Stimulated activated CD4-positive, alpha-beta T cell treated with anti-CD3 and anti-CD28 coated beads, Interleukin-1b, Interleukin-23, amount 100 ng/mL, for 48 hours (primary cell): ENCODE measurements around the gene NEURL1.

ENCODE experiments used
- DNase-seq: peaks from one replicate; pipeline ENCODE4 v3.0.0-alpha.2; 2020

NEURL1 gene

GRCh38 chr10:103493362-103493915, at the start of gene NEURL1:
Gene NEURL1, plus strand, starts transcription at chr10:103493705. Its CDS starts 683 bp downstream, at chr10:103494388.
- DNase-seq = peak; percentile 10

- DNase-seq = no peak
Measured at GRCh38 chr10:103444478-103444877, 49.0 kb upstream of the NEURL1 start.

GRCh38 chr10:103445366-103445765, 48.1 kb upstream of the NEURL1 start:
- no peak for DNase-seq

- no peak for DNase-seq
Measured at GRCh38 chr10:103445767-103446567, 47.5 kb upstream of the NEURL1 start.

GRCh38 chr10:103447187-103447586, 46.3 kb upstream of the NEURL1 start:
- no peak for DNase-seq

DNA sequence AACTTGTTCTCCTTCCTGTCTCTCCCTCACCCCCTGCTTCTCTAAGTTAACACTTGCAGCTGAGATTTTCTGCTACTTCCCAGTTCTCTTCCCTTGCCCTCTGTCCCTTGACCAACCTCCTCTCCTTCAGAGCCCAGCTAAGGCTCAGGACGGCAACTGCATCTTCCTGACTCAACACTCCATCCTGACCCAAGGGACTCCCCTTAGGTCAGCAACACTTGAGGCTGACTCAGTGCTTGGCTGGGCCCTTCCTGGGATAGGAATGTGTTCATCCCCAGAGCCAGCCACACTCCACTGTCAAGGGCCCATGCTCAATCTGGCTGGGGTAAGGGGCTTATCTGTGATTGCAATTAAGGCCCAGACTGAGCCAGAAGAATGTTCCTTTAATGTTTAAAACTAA, 44.8 kb upstream of the NEURL1 start:
- DNase-seq = no peak

- DNase-seq = no peak
Measured at GRCh38 chr10:103449208-103450144, 44.0 kb upstream of the NEURL1 start.

- DNase-seq = no peak
Measured at GRCh38 chr10:103450201-103450695, 43.3 kb upstream of the NEURL1 start.

DNA sequence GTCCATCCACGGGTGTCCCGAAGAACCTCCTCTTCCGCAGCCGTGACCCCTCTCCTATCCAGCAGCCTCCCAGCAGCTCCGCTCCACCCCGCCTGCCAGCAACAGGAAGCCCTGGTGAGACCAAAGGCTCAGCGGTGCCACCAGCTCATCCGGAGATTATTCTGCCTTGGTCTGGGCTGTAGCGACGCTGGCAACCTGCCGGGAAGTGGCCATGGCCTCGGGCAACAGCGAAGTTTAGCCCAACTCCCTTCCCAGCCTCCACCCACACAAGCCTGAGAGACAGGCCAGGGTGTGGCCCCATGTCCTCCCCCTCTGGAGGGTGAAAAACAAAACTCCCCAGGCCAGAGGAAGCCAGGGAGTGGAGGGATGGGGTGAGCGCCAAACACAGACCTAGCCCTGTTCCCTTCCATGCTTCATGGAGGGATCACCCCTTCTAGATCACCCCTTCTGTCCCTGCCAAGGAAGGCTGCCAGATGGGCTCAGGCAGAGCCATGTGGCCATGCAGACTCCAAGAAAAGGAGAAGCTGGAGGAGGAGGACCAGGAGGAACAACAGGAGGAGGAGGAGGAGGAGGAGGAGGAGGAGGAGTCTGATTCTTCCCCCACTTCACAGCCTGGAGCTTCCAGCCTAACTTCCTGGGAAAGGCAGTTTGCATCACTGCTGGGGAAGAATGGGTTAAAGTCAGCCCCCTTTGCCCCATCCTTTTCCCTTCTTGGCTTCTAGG, 42.3 kb upstream of the NEURL1 start:
- peak; percentile 49 for DNase-seq

- DNase-seq = peak; percentile 53
Measured at GRCh38 chr10:103451831-103452505, 41.5 kb upstream of the NEURL1 start, which contains the start of gene CALHM2. Gene CALHM2, minus strand, starts transcription at chr10:103452370. Its CDS starts 2,429 bp downstream, at chr10:103449941.

GRCh38 chr10:103452506-103453230, 40.8 kb upstream of the NEURL1 start:
- DNase-seq = no peak

- DNase-seq = no peak
Measured at GRCh38 chr10:103454026-103454425, 39.5 kb upstream of the NEURL1 start.

GRCh38 chr10:103455235-103455634, 38.3 kb upstream of the NEURL1 start:
- no peak for DNase-seq

DNA sequence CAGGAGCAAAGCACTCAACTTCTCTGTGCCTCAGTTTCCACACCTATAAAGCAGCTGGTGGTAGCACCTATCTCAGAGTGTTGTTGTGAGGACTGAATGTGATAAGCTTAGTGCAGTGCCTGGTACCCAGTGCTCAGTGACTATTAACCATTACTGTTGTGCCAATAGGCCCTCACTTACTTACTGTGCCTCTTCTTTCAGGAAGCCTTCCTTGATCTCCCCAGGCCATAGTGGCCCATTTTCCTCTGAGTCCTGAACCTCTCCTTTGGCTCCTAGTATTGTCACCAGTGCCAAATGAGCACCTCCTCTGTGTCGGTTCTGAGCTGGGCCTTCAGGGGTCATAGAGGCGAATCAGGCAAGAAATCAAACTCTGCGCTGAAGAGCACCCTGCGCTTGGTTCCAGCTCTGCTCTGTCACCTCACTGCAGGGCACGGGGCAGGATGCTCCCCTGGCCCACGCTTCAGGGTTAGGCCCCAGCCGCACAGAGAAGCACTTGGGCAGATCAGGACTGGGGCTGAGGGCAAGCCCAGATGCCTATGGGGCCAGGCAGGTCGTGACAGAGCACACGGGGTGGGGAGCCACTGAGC, 37.3 kb upstream of the NEURL1 start:
- DNase-seq = no peak

GRCh38 chr10:103457176-103457712, 36.3 kb upstream of the NEURL1 start:
- no peak for DNase-seq

GRCh38 chr10:103457896-103458583, 35.5 kb upstream of the NEURL1 start:
- no peak for DNase-seq

- no peak for DNase-seq
Measured at GRCh38 chr10:103458720-103459119, 34.8 kb upstream of the NEURL1 start, which contains the start of gene CALHM1. Gene CALHM1, minus strand, starts transcription at chr10:103458900. Its CDS starts 149 bp downstream, at chr10:103458751.

DNA sequence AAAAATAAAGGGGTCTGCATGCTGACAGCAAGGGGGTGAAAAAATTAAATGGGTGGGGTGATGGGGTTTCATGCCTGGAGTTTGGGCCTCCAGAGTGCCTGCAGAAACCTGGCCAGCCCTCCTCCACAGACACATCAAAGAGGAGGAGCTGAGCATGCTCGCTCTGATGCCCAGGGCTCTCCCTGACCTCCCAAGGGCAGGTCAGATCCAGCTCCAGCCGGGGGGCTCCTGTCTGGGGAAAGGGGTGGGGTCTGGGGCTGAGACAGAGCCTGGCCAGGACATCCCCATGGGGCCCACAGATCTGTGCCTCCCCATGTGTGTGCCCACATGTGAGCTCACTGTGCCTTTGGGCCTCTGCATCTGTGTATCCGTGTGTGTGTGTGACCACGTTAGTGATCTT, 33.9 kb upstream of the NEURL1 start:
- no peak for DNase-seq

DNA sequence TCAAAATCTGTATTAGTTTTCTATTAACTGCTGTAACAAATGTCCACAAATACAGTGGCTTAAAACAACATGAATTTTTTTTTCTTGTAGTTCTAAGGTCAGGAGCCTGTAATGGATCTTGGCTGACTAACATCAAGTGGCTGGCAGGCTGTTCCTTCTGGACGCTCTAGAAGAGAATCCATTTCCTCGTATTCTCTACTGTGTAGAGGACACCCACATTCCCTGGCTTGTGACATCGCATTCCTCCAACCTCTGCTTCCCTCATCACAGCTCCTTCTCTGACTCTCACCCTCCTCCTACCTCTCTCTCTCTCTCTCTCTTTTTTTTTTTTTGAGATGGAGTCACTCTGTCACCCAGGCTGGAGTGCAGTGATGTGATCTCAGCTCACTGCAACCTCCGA, 30.0 kb upstream of the NEURL1 start:
- no peak for DNase-seq
